HG02885 (cell line): Measurements from ENCODE around the gene SH3RF3.
A peak's percentile ranks its signal among the peaks of the same experiment; 100 is the strongest.

Experiments
- ATAC-seq: cut with Tn5 transposase; IDR thresholded peaks from one replicate; pipeline ENCODE4 v1.9.1; 2021; ENCODE audit warnings: mild to moderate bottlenecking; ENCODE audit not compliant: unreplicated experiment, poor library complexity

The SH3RF3 gene

GRCh38 chr2:109537565-109538222, 408.7 kb downstream of the SH3RF3 start:
- ATAC-seq = no peak

- no peak for ATAC-seq
Measured at GRCh38 chr2:109538546-109538945, 409.5 kb downstream of the SH3RF3 start.

- ATAC-seq = no peak
Measured at GRCh38 chr2:109542384-109542783, 413.4 kb downstream of the SH3RF3 start.

GRCh38 chr2:109545828-109546713, 417.1 kb downstream of the SH3RF3 start:
- peak; percentile 80 for ATAC-seq

- ATAC-seq = no peak
Measured at GRCh38 chr2:109547280-109547679, 418.3 kb downstream of the SH3RF3 start.

- no peak for ATAC-seq
Measured at GRCh38 chr2:109549016-109549590, 420.1 kb downstream of the SH3RF3 start.
